MM.1S (cell line): Measurements from ENCODE around the gene LGALS12.
"Not testable (repeated sequence)": the region's sequence is repeated elsewhere in the genome, so short reads cannot be mapped to it uniquely, and the experiment has no call there.

Source experiments
- CTCF ChIP-seq: fragments of 300-600 bp; sonication (generic); IDR thresholded peaks from 2 replicates; pipeline ENCODE4 v1.5.1; 2016; ENCODE audit warnings: antibody characterized with exemption, low read length, mixed read lengths
- EZH2 ChIP-seq: fragments of 300-600 bp; sonication (generic); optimal IDR thresholded peaks from 2 replicates; pipeline ENCODE3; 2017; ENCODE audit warnings: low read depth, mild to moderate bottlenecking, antibody characterized with exemption, low read length, mixed read lengths
- EZH2phosphoT487 ChIP-seq: fragments of 300-600 bp; sonication (generic); IDR thresholded peaks from 2 replicates; pipeline ENCODE4 v1.6.1; 2018; ENCODE audit warnings: antibody characterized with exemption, low read length

GRCh38 chr11:63528156-63528555 is 22.3 kb downstream of the LGALS12 start:
- TF ChIP-seq EZH2, CTCF, EZH2phosphoT487: not testable (repeated sequence)
